Measurements from ENCODE around the gene P2RY6. TPM values are rescaled to one million over a fixed set of nuclear protein-coding genes. Genes with fewer than 3 reads are reported as not detected.

The P2RY6 gene
- total RNA-seq, 1 experiment from 2014 or later = 0.15 TPM

GRCh38 chr11:73270016-73270854 is 1.9 kb upstream of the P2RY6 start:
- Histone ChIP-seq H3K27ac (ENCODE audit: low read depth, low read length) (no peak overlapping the region), H3K4me1 (ENCODE audit: control insufficient read depth in 1 of 2, insufficient read depth in 2 of 2, low read length in 2 of 2) (peaks cover 2 to 9% of the 10 kb centered on the region in 2 experiments; a peak in 3 of 4 replicates), H3K27me3 (ENCODE audit: insufficient read depth, low read length) (no peaks in the 10 kb centered on the region), H3K79me2 (ENCODE audit: insufficient read depth, low read length) (no peaks in the 10 kb centered on the region), H3K9me2 (ENCODE audit: insufficient read depth) (no peaks in the 10 kb centered on the region), H3K4me2 (ENCODE audit: low read length) (no peak overlapping the region), H3K36me3 (ENCODE audit: control insufficient read depth in 1 of 2, insufficient read depth in 2 of 2, low read length in 2 of 2) (no peaks in the 10 kb centered on the region), H3K4me3 (replicated peaks in 1 of 2; ENCODE audit: low read depth in 1 of 2, low read length in 2 of 2) (no peak overlapping the region), H3K9me3 (ENCODE audit: control insufficient read depth in 1 of 2, insufficient read depth in 1 of 2, low read depth in 1 of 2, low read length in 2 of 2) (no peaks in the 10 kb centered on the region), H3K9ac (ENCODE audit: low read length) (no peak overlapping the region), H2AFZ (ENCODE audit: low read depth, low read length, poor library complexity, severe bottlenecking) (no peak overlapping the region), H4K20me1 (ENCODE audit: insufficient read depth) (no peaks in the 10 kb centered on the region)
- intact Hi-C loops (cut with micrococcal nuclease) = no loop called here
- ChIA-PET POLR2A (no interaction called here), RAD21 (ENCODE audit: low non-redundant PET in 1 of 2, low total read pairs in 2 of 2, uncharacterized antibody in 2 of 2, unreplicated experiment in 2 of 2) (no interaction called here), CTCF (no interaction called here)
- no TSS peak for BruUV-seq (replicated peaks)
- DNase-seq (ENCODE audit: low read depth, low spot score) (no peak), ATAC-seq (0 out of 2 replicates have a peak, but pooled peaks have one; percentile 37)
- no peak for TF ChIP-seq FOSL1 (IDR thresholded peaks at IDR 0.05; ENCODE audit: low read depth)
- no peak for TF ChIP-seq RAD21 (IDR thresholded peaks at IDR 0.05; ENCODE audit: low read depth)
- TF ChIP-seq ELF1 (IDR thresholded peaks at IDR 0.05; ENCODE audit: borderline replicate concordance, low read depth) = no peak
- TF ChIP-seq EGR1 (IDR thresholded peaks at IDR 0.05; ENCODE audit: low read depth) = no peak
- no peak for TF ChIP-seq TCF7L2 (IDR thresholded peaks at IDR 0.05; ENCODE audit: borderline replicate concordance, extremely low read depth, insufficient read depth, insufficient read length)
- TF ChIP-seq ATF3 (IDR thresholded peaks at IDR 0.05) = no peak
- TF ChIP-seq EZH2phosphoT487 (IDR thresholded peaks at IDR 0.05; ENCODE audit: borderline replicate concordance) = no peak
- no peak for TF ChIP-seq SRF (IDR thresholded peaks at IDR 0.05; ENCODE audit: low read depth)
- no peak for TF ChIP-seq CBX3 (IDR thresholded peaks at IDR 0.05; ENCODE audit: low read depth)
- TF ChIP-seq YY1 (IDR thresholded peaks at IDR 0.05; ENCODE audit: extremely low read depth, insufficient replicate concordance, low read depth, low read length) = no peak
- no peak for TF ChIP-seq SP1 (IDR thresholded peaks at IDR 0.05; ENCODE audit: low read depth)

Data from HCT116 (cell line).